Measurements from ENCODE around the gene EVI5.

- TF ChIP-seq CTCF (IDR thresholded peaks at IDR 0.05; ENCODE audit: poor library complexity, severe bottlenecking), result no peak
- TF ChIP-seq SMC3 (conservative IDR thresholded peaks at IDR 0.05; ENCODE audit: poor library complexity), result no peak
- TF ChIP-seq MXI1 (conservative IDR thresholded peaks at IDR 0.05; ENCODE audit: poor library complexity, severe bottlenecking), result no peak
- no peak for TF ChIP-seq EP300 (conservative IDR thresholded peaks at IDR 0.05; ENCODE audit: poor library complexity, severe bottlenecking)
- TF ChIP-seq EZH2 (IDR thresholded peaks at IDR 0.05; ENCODE audit: borderline replicate concordance, insufficient read depth, low read length, poor library complexity, severe bottlenecking), result no peak
- no peak for TF ChIP-seq POLR2AphosphoS5 (IDR thresholded peaks at IDR 0.05)
Measured at GRCh38 chr1:92754000-92754718, 30.7 kb downstream of the EVI5 start.
